HepG2 (cell line): ENCODE results near the gene RAB33B. TPM values are rescaled to one million over a fixed set of nuclear protein-coding genes. Genes with fewer than 3 reads are reported as not detected.

Experiments used
- AGO1 ChIP-seq: fragments of 200-400 bp; formaldehyde crosslinking; IDR thresholded peaks from 2 replicates; pipeline ENCODE4 v1.6.1; 2017; ENCODE audit warnings: mild to moderate bottlenecking, low read depth, low read length, moderate library complexity; ENCODE audit not compliant: poor library complexity, severe bottlenecking
- GPN1 ChIP-seq: sonication (generic); formaldehyde crosslinking; IDR thresholded peaks from 2 replicates; pipeline ENCODE4 v1.5.1; 2020; ENCODE audit warnings: missing genetic modification reagents, borderline replicate concordance
- HDAC1 ChIP-seq: sonication (generic); formaldehyde crosslinking; IDR thresholded peaks from 2 replicates; pipeline ENCODE4 v1.5.1; 2020; ENCODE audit warnings: mild to moderate bottlenecking, missing genetic modification reagents
- HNF1A ChIP-seq, 2 experiments: sonication (generic) in 1 of 2; formaldehyde crosslinking in 1 of 2; IDR thresholded peaks; 2 replicates each; pipeline versions ENCODE4 v1.4.0 to v1.6.1; 2016 to 2020; ENCODE audit warnings: borderline replicate concordance in 1 of 2, low read depth in 1 of 2, mild to moderate bottlenecking in 1 of 2, missing genetic modification reagents in 1 of 2
- NR2F1 ChIP-seq, 2 experiments: fragments of 450-650 bp in 1 of 2; formaldehyde crosslinking in 1 of 2; IDR thresholded peaks; 2 replicates each; pipeline versions ENCODE4 v1.5.0 to v1.6.1; 2016 to 2020; ENCODE audit warnings: mild to moderate bottlenecking in 1 of 2, missing compliant biosample characterization in 1 of 2, missing genetic modification reagents in 1 of 2, moderate library complexity in 1 of 2
- POLR2G ChIP-seq: fragments of 200-400 bp; formaldehyde crosslinking; IDR thresholded peaks from 2 replicates; pipeline ENCODE4 v1.6.1; 2018; ENCODE audit warnings: mild to moderate bottlenecking, low read depth, low read length, moderate library complexity
- REXO4 ChIP-seq: sonication (generic); formaldehyde crosslinking; IDR thresholded peaks from 2 replicates; pipeline ENCODE4 v1.8.0; 2022; ENCODE audit warnings: missing genetic modification reagents, mild to moderate bottlenecking, borderline replicate concordance
- RFXAP ChIP-seq: sonication (generic); formaldehyde crosslinking; IDR thresholded peaks from 2 replicates; pipeline ENCODE4 v1.4.0; 2020; ENCODE audit warnings: missing genetic modification reagents, borderline replicate concordance
- TEAD2 ChIP-seq: sonication (generic); formaldehyde crosslinking; IDR thresholded peaks from 2 replicates; pipeline ENCODE4 v1.9.0; 2021; ENCODE audit warnings: missing genetic modification reagents
- TFDP1 ChIP-seq: IDR thresholded peaks from 2 replicates; pipeline ENCODE4 v1.6.1; 2016; ENCODE audit warnings: missing compliant biosample characterization, missing genetic modification reagents, borderline replicate concordance
- TOPORS ChIP-seq: sonication (generic); formaldehyde crosslinking; IDR thresholded peaks from 2 replicates; pipeline ENCODE4 v1.8.0; 2023; ENCODE audit warnings: mild to moderate bottlenecking, missing genetic modification reagents
- ZBTB42 ChIP-seq: sonication (generic); formaldehyde crosslinking; IDR thresholded peaks from 2 replicates; pipeline ENCODE4 v1.5.0; 2020; ENCODE audit warnings: mild to moderate bottlenecking, missing genetic modification reagents
- ZFY ChIP-seq: sonication (generic); formaldehyde crosslinking; IDR thresholded peaks from 2 replicates; pipeline ENCODE4 v1.4.0; 2020; ENCODE audit warnings: missing genetic modification reagents
- ZNF121 ChIP-seq: sonication (generic); formaldehyde crosslinking; IDR thresholded peaks from 2 replicates; pipeline ENCODE4 v1.5.0; 2020; ENCODE audit warnings: mild to moderate bottlenecking, missing genetic modification reagents
- ZNF136 ChIP-seq: sonication (generic); formaldehyde crosslinking; IDR thresholded peaks from 2 replicates; pipeline ENCODE4 v1.8.1; 2022; ENCODE audit warnings: low read depth, mild to moderate bottlenecking, moderate library complexity, missing genetic modification reagents
- ZNF160 ChIP-seq: sonication (generic); formaldehyde crosslinking; IDR thresholded peaks from 2 replicates; pipeline ENCODE4 v1.8.0; 2022; ENCODE audit warnings: mild to moderate bottlenecking, inconsistent platforms, missing genetic modification reagents
- ZNF17 ChIP-seq: sonication (generic); formaldehyde crosslinking; IDR thresholded peaks from 2 replicates; pipeline ENCODE4 v1.5.0; 2020; ENCODE audit warnings: mild to moderate bottlenecking, missing genetic modification reagents
- ZNF296 ChIP-seq: sonication (generic); formaldehyde crosslinking; conservative IDR thresholded peaks from 2 replicates; pipeline ENCODE4 v1.5.0; 2020; ENCODE audit warnings: mild to moderate bottlenecking, missing genetic modification reagents
- ZNF326 ChIP-seq: sonication (generic); formaldehyde crosslinking; IDR thresholded peaks from 2 replicates; pipeline ENCODE4 v1.4.0; 2020; ENCODE audit warnings: missing genetic modification reagents, borderline replicate concordance
- ZNF558 ChIP-seq: sonication (generic); formaldehyde crosslinking; IDR thresholded peaks from 2 replicates; pipeline ENCODE4 v1.9.0; 2022; ENCODE audit warnings: mild to moderate bottlenecking, missing genetic modification reagents, borderline replicate concordance
- ZNF709 ChIP-seq: sonication (generic); formaldehyde crosslinking; IDR thresholded peaks from 2 replicates; pipeline ENCODE4 v1.5.0; 2020; ENCODE audit warnings: mild to moderate bottlenecking, missing genetic modification reagents
- ZSCAN21 ChIP-seq: sonication (generic); formaldehyde crosslinking; IDR thresholded peaks from 2 replicates; pipeline ENCODE4 v1.8.0; 2022; ENCODE audit warnings: mild to moderate bottlenecking, missing genetic modification reagents, moderate library complexity, borderline replicate concordance
- polyA plus RNA-seq, 8 experiments: library from polyadenylated mRNA; depleted of rRNA in 3 of 8; stranded (reverse) in 7 of 8; unstranded in 1 of 8; fragments of >200 nt; fragmentation: Illumina TruSeq in 4 of 8; extraction: Trizol in 4 of 8; gene quantifications; 2 replicates each; pipeline versions ENCODE4 v1.2.1 to v1.2.3, GENCODE V29; 2011 to 2016; ENCODE audit warnings: low read depth in 4 of 8, missing spikeins in 1 of 8, mixed read lengths in 1 of 8; ENCODE audit not compliant: insufficient read depth in 1 of 8
- total RNA-seq, 5 experiments: library from RNA; depleted of rRNA; stranded (reverse); fragments of >200 nt; fragmentation: Illumina TruSeq; extraction: Trizol; gene quantifications; 2 replicates each; pipeline ENCODE4 v1.2.3, GENCODE V29; 2016; ENCODE audit warnings: low read depth in 1 of 5
- TF ChIP-seq, protein P1 (sequence below): sonication (generic); formaldehyde crosslinking; IDR thresholded peaks from 2 replicates; pipeline ENCODE4 v1.5.0; 2020; ENCODE audit warnings: missing genetic modification reagents

The RAB33B gene
- total and polyA plus RNA-seq, 2 of the 13 experiments (the other 11 are each of a cell fraction or from before 2014, with no cell fraction given), result 7.6 to 8.1 TPM

- TF ChIP-seq HNF1A (IDR thresholded peaks at IDR 0.05; ENCODE audit: low read depth), result no peak; the same call in none of the 2 replicates
- peak; percentile 61 for TF ChIP-seq HNF1A (CRISPR knock-in tag; IDR thresholded peaks at IDR 0.05; ENCODE audit: borderline replicate concordance)
- 0 out of 2 replicates have a peak, but pooled peaks have one; percentile 13 for TF ChIP-seq ZNF17
- TF ChIP-seq ZSCAN21 (CRISPR knock-in tag), result peak; percentile 75; the same call in 1 of the 2 replicates
- TF ChIP-seq, protein P1, sequence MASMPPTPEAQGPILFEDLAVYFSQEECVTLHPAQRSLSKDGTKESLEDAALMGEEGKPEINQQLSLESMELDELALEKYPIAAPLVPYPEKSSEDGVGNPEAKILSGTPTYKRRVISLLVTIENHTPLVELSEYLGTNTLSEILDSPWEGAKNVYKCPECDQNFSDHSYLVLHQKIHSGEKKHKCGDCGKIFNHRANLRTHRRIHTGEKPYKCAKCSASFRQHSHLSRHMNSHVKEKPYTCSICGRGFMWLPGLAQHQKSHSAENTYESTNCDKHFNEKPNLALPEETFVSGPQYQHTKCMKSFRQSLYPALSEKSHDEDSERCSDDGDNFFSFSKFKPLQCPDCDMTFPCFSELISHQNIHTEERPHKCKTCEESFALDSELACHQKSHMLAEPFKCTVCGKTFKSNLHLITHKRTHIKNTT (CRISPR knock-in tag), result no peak
- peak; percentile 69; the same call in 1 of the 2 replicates for TF ChIP-seq RFXAP
- TF ChIP-seq POLR2G, result peak; percentile 95
- no peak for TF ChIP-seq NR2F1 (CRISPR knock-in tag; IDR thresholded peaks at IDR 0.05)
- no peak for TF ChIP-seq TEAD2 (CRISPR knock-in tag)
- peak; percentile 80; the same call in 1 of the 2 replicates for TF ChIP-seq TFDP1 (CRISPR knock-in tag)
- TF ChIP-seq AGO1, result peak; percentile 79
- TF ChIP-seq ZNF326 (CRISPR knock-in tag), result no peak
- peak; percentile 81 for TF ChIP-seq TOPORS (CRISPR knock-in tag)
- peak; percentile 56; the same call in 1 of the 2 replicates for TF ChIP-seq ZNF136
- peak; percentile 86 for TF ChIP-seq ZFY
- TF ChIP-seq GPN1, result no peak
- TF ChIP-seq ZNF121 (CRISPR knock-in tag), result peak; percentile 68
- TF ChIP-seq HDAC1, result peak; percentile 78
- TF ChIP-seq ZBTB42, result no peak; the same call in 1 of the 2 replicates
- peak; percentile 66; the same call in 1 of the 2 replicates for TF ChIP-seq ZNF296
- TF ChIP-seq ZNF558 (CRISPR knock-in tag), result peak; percentile 28; the same call in 1 of the 2 replicates
- TF ChIP-seq REXO4 (CRISPR knock-in tag), result no peak
- TF ChIP-seq ZNF709 (CRISPR knock-in tag), result peak; percentile 98
- TF ChIP-seq ZNF160 (CRISPR knock-in tag), result peak; percentile 53
Measured at GRCh38 chr4:139453371-139454110, 380 bp upstream of the RAB33B start (continued).
